Jurkat, Clone E6-1 (cell line): ENCODE measurements around the gene TAGLN. TPM values are rescaled to one million over a fixed set of nuclear protein-coding genes. Genes with fewer than 3 reads are reported as not detected.

Experiments used
- DNase-seq: peaks from one replicate; pipeline ENCODE4 v3.0.0-alpha.2; 2011; ENCODE audit warnings: low read depth, low spot score
- H3K4me3 ChIP-seq: 2 replicates; pipeline ENCODE4 v1.5.1; 2011; ENCODE audit warnings: mild to moderate bottlenecking, low read length, control low read depth, moderate library complexity
- polyA plus RNA-seq: library from polyadenylated mRNA; unstranded; fragments of >200 nt; gene quantifications from one replicate; pipeline ENCODE4 v1.2.1, GENCODE V29; 2012; ENCODE audit warnings: missing spikeins; ENCODE audit not compliant: insufficient read length, insufficient read depth

The TAGLN gene
- polyA plus RNA-seq: 5.0 TPM

- no peak for DNase-seq
- H3K4me3 ChIP-seq: no peak within 1 kb of the TSS
These were observed at the start of gene TAGLN for GRCh38 chr11:117199053-117199915. TAGLN (plus strand) TSS chr11:117199370; CDS start chr11:117203014, 3,644 bp downstream.

- DNase-seq: no peak
- no peak overlapping the region for H3K4me3 ChIP-seq
These were observed 47.1 kb upstream of the TAGLN start for GRCh38 chr11:117152066-117152465.

- H3K4me3 ChIP-seq: no peak overlapping the region
- DNase-seq: no peak
These were observed 44.7 kb upstream of the TAGLN start for GRCh38 chr11:117154468-117154867.

GRCh38 chr11:117157507-117157906, 41.7 kb upstream of the TAGLN start:
- no peak for DNase-seq
- H3K4me3 ChIP-seq: no peak overlapping the region

- no peak overlapping the region for H3K4me3 ChIP-seq
- DNase-seq: no peak
These were observed 39.3 kb upstream of the TAGLN start for GRCh38 chr11:117159892-117160291.

- DNase-seq: no peak
- H3K4me3 ChIP-seq: no peak overlapping the region
These were observed 38.3 kb upstream of the TAGLN start for GRCh38 chr11:117160826-117161225.

- H3K4me3 ChIP-seq: no peak overlapping the region
- DNase-seq: no peak
These were observed 32.7 kb upstream of the TAGLN start for GRCh38 chr11:117166491-117166890.

GRCh38 chr11:117169736-117170135, 29.4 kb upstream of the TAGLN start:
- no peak for DNase-seq
- H3K4me3 ChIP-seq: no peak overlapping the region

GRCh38 chr11:117170210-117170609, 29.0 kb upstream of the TAGLN start:
- DNase-seq: no peak
- no peak overlapping the region for H3K4me3 ChIP-seq

GRCh38 chr11:117171007-117171403, 28.2 kb upstream of the TAGLN start:
- no peak for DNase-seq
- H3K4me3 ChIP-seq: no peak overlapping the region

GRCh38 chr11:117171404-117172061, 27.6 kb upstream of the TAGLN start:
- no peak overlapping the region for H3K4me3 ChIP-seq
- no peak for DNase-seq

GRCh38 chr11:117172724-117173421, 26.3 kb upstream of the TAGLN start:
- DNase-seq: no peak
- no peak overlapping the region for H3K4me3 ChIP-seq

- no peak for DNase-seq
These were observed 24.1 kb upstream of the TAGLN start for GRCh38 chr11:117175104-117175503.

GRCh38 chr11:117175781-117176180, 23.4 kb upstream of the TAGLN start:
- DNase-seq: no peak
- no peak overlapping the region for H3K4me3 ChIP-seq

More at GRCh38 chr11:117175104-117175503, 24.1 kb upstream of the TAGLN start:
- no peak overlapping the region for H3K4me3 ChIP-seq

GRCh38 chr11:117176186-117176585, 23.0 kb upstream of the TAGLN start:
- no peak overlapping the region for H3K4me3 ChIP-seq
- no peak for DNase-seq

GRCh38 chr11:117177534-117178209, 21.5 kb upstream of the TAGLN start:
- no peak overlapping the region for H3K4me3 ChIP-seq
- DNase-seq: no peak

GRCh38 chr11:117178210-117179034, 20.7 kb upstream of the TAGLN start, which contains the start of gene SIDT2:
SIDT2 (plus strand) TSS chr11:117178743; CDS start chr11:117179264, 521 bp downstream.
- DNase-seq: peak; percentile 91
- H3K4me3 ChIP-seq: peak within 1 kb of the TSS; percentile 64
